Natural killer cell treated with Interleukin-12 subunit alpha and Interleukin-12 subunit beta and Interleukin-15 and Interleukin-18, amount 100 ng/mL, for 72 hours (primary cell): ENCODE results near the gene CLEC10A. TPM values are rescaled to one million over a fixed set of nuclear protein-coding genes. Genes with fewer than 3 reads are reported as not detected.
A peak's percentile ranks its signal among the peaks of the same experiment; 100 is the strongest.
"Not testable (repeated sequence)": the region's sequence is repeated elsewhere in the genome, so short reads cannot be mapped to it uniquely, and the experiment has no call there.

Source experiments
- ATAC-seq, 2 donors: fragments of 150-1000 bp; cut with Tn5 transposase in 1 of 2; sonication (Bioruptor Pico), chemical (Tn5 transposase) in 1 of 2; 2 replicates each; pipeline ENCODE4 v1.10.0; 2021
- DNase-seq: peaks from one replicate; pipeline ENCODE4 v3.0.0; 2022; ENCODE audit warnings: low spot score
- H3K27ac Mint-ChIP-seq, 2 donors: 1 replicate in 1 of 2; 2 replicates in 1 of 2; pipeline ENCODE4 v1.8.0; 2022; ENCODE audit warnings: mixed read lengths in 2 of 2, mild to moderate bottlenecking in 1 of 2, moderate library complexity in 1 of 2
- H3K27me3 Mint-ChIP-seq, 2 donors: 1 replicate in 1 of 2; 2 replicates in 1 of 2; pipeline ENCODE4 v1.8.0; 2022; ENCODE audit warnings: mixed read lengths in 2 of 2
- H3K36me3 Mint-ChIP-seq: one replicate; pipeline ENCODE4 v1.8.0; 2022; ENCODE audit warnings: mixed read lengths
- H3K4me1 Mint-ChIP-seq, 2 donors: 1 replicate in 1 of 2; 2 replicates in 1 of 2; pipeline ENCODE4 v1.8.0; 2022; ENCODE audit warnings: low read depth in 2 of 2, mixed read lengths in 2 of 2, mild to moderate bottlenecking in 1 of 2
- H3K4me3 Mint-ChIP-seq: one replicate; pipeline ENCODE4 v1.8.0; 2022; ENCODE audit warnings: mixed read lengths
- H3K9me3 Mint-ChIP-seq: 2 replicates; pipeline ENCODE4 v1.8.0; 2022; ENCODE audit warnings: mixed read lengths
- total RNA-seq, 2 donors: library from RNA; stranded (reverse); gene quantifications; one replicate each; pipeline ENCODE4 v1.2.3, GENCODE V29; 2022

The CLEC10A gene, protein sequence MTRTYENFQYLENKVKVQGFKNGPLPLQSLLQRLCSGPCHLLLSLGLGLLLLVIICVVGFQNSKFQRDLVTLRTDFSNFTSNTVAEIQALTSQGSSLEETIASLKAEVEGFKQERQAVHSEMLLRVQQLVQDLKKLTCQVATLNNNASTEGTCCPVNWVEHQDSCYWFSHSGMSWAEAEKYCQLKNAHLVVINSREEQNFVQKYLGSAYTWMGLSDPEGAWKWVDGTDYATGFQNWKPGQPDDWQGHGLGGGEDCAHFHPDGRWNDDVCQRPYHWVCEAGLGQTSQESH
- not detected for total RNA-seq

DNA sequence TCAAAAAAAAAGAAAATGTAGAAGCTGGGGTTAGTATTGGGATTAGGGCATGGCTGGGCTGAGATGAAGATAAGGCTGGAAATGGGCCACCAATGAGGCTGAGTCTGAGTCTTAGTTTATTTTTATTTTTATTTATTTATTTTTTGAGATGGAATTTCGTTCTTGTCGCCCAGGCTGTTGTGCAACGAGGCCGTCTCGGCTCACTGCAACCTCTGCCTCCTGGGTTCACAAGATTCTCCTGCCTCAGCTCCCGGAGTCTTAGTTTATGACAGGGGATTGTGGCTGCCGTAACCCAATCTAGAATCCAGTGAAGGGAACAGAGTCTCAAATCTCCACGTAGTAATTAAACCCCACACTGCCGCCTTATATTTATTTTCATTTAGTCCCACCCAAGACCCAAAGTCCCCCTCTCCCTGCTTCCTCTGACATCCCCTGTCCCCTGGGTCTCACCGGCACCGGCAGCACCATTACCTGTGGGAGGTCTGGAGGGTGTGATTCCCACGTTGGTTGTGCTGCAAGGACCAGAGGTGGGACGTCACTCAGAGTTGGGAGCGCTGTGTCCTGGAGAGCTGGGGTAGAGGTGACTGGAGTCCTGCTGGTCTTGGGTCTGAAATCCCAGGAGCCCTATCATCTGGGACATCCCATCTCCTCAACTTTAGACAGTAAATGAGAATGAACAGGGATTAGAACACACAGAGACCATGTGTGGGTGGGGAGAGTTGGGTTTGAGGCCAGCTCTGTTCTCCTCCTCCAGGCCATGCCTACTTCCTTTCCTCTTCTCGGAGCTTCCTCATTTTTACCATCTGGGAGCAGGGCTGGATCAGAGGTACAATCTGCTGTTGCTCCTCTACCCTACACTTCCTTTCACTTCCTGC, at the start of gene CLEC10A:
CLEC10A (minus strand) TSS at position 671 of the 875 bp plus-strand sequence. CDS start 1,439 bp downstream, outside the sequence.
- H3K27me3 Mint-ChIP-seq, result no peaks in the 10 kb centered on the region
- H3K27ac Mint-ChIP-seq, result peak within 1 kb of the TSS in 1 of 2 donors; percentile 57
- ATAC-seq (no peak), DNase-seq (no peak)
- H3K9me3 Mint-ChIP-seq, result no peaks in the 10 kb centered on the region
- H3K36me3 Mint-ChIP-seq, result no peaks in the 10 kb centered on the region
- H3K4me3 Mint-ChIP-seq, result no peak within 1 kb of the TSS
- peaks cover 35 to 39% of the 10 kb centered on the region in 2 donors for H3K4me1 Mint-ChIP-seq

DNA sequence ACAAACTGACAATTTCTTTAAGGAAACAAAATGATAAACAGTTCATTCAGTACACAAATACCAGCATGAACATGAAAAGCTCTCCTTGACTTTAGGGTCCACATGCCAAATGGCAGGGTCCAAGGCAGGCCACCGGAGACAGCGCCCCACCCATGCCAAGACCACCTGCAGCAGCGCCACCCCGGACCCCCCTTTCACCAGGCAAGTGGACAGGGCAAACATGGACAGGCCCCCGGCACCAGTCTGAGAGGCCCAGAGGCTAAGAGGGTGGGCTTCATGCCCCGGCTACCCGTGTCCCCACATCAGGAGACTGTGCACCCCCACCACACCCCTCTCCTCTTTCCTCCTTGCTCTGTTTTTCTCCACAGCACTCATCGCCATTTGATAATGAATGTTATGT, 49.3 kb upstream of the CLEC10A start:
- Mint-ChIP-seq H3K4me1 (peaks cover 12 to 23% of the 10 kb centered on the region in 2 donors), H3K27me3 (peaks cover 5 to 9% of the 10 kb centered on the region in 2 donors), H3K4me3 (no peak overlapping the region), H3K36me3 (no peaks in the 10 kb centered on the region), H3K9me3 (no peaks in the 10 kb centered on the region), H3K27ac (no peak overlapping the region)
- ATAC-seq, result no peak
- no peak for DNase-seq

DNA sequence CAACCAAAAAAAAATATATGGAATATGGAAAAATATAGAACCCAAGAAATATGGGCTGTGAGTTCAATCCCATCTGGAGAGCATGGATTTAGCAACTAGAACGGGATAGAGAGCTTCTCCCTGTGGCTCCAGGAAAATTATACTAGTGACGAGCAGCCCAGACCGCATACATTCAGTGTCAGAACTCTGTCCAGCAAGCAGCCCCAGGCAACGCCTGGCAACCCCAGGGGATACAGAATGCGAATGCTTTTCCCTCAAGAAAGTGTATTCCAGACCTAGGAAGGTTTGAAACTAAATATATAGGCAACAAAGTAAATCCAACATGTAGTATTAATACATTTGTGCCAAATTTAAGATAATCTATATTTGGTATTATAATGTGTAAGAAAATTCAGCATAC, 48.1 kb upstream of the CLEC10A start:
- no peaks in the 10 kb centered on the region for H3K36me3 Mint-ChIP-seq
- H3K4me3 Mint-ChIP-seq, result no peak overlapping the region
- ATAC-seq, result no peak

GRCh38 chr17:7127501-7127900, 47.5 kb upstream of the CLEC10A start:
- not testable (repeated sequence) for H3K4me3 Mint-ChIP-seq, H3K9me3 Mint-ChIP-seq, H3K27me3 Mint-ChIP-seq, ATAC-seq, DNase-seq, H3K36me3 Mint-ChIP-seq
- H3K4me1 Mint-ChIP-seq, result peaks cover 4 to 13% of the 10 kb centered on the region in 2 donors
- H3K27ac Mint-ChIP-seq, result peak overlapping the region in 1 of 2 donors; percentile 4

More for the DNA sequence above, 48.1 kb upstream of the CLEC10A start:
- Mint-ChIP-seq H3K9me3 (no peaks in the 10 kb centered on the region), H3K4me1 (peaks cover 9 to 19% of the 10 kb centered on the region in 2 donors), H3K27ac (no peak overlapping the region), H3K27me3 (peaks cover 7 to 9% of the 10 kb centered on the region in 2 donors)
- no peak for DNase-seq

GRCh38 chr17:7126386-7126785, 46.3 kb upstream of the CLEC10A start:
- H3K36me3 Mint-ChIP-seq, DNase-seq, H3K27ac Mint-ChIP-seq, H3K9me3 Mint-ChIP-seq, H3K4me3 Mint-ChIP-seq, ATAC-seq, H3K27me3 Mint-ChIP-seq, H3K4me1 Mint-ChIP-seq: not testable (repeated sequence)

DNA sequence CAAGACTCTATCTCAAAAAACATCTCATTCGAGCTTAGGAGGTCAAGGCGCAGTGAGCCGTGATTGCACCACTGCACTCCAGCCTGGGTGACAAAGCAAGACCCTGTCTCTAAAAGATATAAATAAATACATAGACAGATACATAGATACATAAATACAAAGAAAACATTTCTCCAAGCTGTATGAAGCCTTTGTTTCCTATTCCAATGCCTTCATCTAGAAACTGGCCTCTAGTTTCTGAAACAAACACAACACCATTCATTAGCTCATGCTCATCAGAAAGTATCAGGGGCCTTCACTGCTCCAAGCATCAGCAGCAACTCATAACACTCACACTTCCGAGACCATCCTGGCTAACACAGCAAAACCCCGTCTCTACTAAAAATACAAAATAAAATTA, 44.9 kb upstream of the CLEC10A start:
- no peak for DNase-seq
- peaks cover 11 to 13% of the 10 kb centered on the region in 2 donors for H3K27me3 Mint-ChIP-seq
- no peaks in the 10 kb centered on the region for H3K36me3 Mint-ChIP-seq
- no peaks in the 10 kb centered on the region for H3K9me3 Mint-ChIP-seq
- no peak for ATAC-seq
- no peak overlapping the region for H3K27ac Mint-ChIP-seq
- H3K4me1 Mint-ChIP-seq, result peaks cover 4 to 6% of the 10 kb centered on the region in 2 donors
- no peak overlapping the region for H3K4me3 Mint-ChIP-seq

GRCh38 chr17:7123844-7124243, 43.8 kb upstream of the CLEC10A start:
- no peak overlapping the region for H3K4me3 Mint-ChIP-seq
- no peak for DNase-seq
- H3K9me3 Mint-ChIP-seq, result no peaks in the 10 kb centered on the region
- no peak overlapping the region for H3K27ac Mint-ChIP-seq
- ATAC-seq, result no peak
- H3K4me1 Mint-ChIP-seq, result peaks cover 4 to 6% of the 10 kb centered on the region in 2 donors
- no peaks in the 10 kb centered on the region for H3K36me3 Mint-ChIP-seq
- H3K27me3 Mint-ChIP-seq, result peaks cover 18 to 19% of the 10 kb centered on the region in 2 donors

GRCh38 chr17:7122381-7122780, 42.3 kb upstream of the CLEC10A start:
- H3K4me1 Mint-ChIP-seq, result peaks cover 4 to 6% of the 10 kb centered on the region in 2 donors
- DNase-seq (no peak), ATAC-seq (no peak)
- no peak overlapping the region for H3K4me3 Mint-ChIP-seq
- no peaks in the 10 kb centered on the region for H3K36me3 Mint-ChIP-seq
- no peaks in the 10 kb centered on the region for H3K9me3 Mint-ChIP-seq
- no peak overlapping the region for H3K27ac Mint-ChIP-seq
- H3K27me3 Mint-ChIP-seq, result peaks cover 18 to 19% of the 10 kb centered on the region in 2 donors

DNA sequence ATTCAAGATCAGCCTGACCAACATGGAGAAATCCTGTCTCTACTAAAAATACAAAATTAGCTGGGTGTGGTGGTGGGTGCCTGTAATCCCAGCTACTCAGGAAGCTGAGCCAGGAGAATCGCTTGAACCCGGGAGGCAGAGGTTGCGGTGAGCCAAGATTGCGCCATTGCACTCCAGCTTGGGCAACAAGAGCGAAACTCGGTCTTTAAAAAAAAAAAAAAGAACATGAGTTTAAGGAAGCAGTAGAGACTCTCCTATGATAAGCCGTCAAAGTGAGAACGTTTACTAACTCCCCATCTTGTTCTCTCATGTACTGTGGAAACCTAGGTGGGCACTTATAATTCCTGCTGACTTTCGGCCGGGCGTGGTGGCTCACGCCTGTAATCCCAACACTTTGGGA, 40.6 kb upstream of the CLEC10A start:
- not testable (repeated sequence) for H3K4me1 Mint-ChIP-seq, DNase-seq, H3K36me3 Mint-ChIP-seq, H3K9me3 Mint-ChIP-seq, ATAC-seq
- H3K4me3 Mint-ChIP-seq, result peak overlapping the region; percentile 39
- H3K27ac Mint-ChIP-seq, result peak overlapping the region in 1 of 2 donors; percentile 47
- peaks cover 18 to 19% of the 10 kb centered on the region in 2 donors for H3K27me3 Mint-ChIP-seq

GRCh38 chr17:7120123-7120522, 40.1 kb upstream of the CLEC10A start:
- H3K9me3 Mint-ChIP-seq, result no peaks in the 10 kb centered on the region
- no peak overlapping the region for H3K4me3 Mint-ChIP-seq

GRCh38 chr17:7119314-7119713, 39.3 kb upstream of the CLEC10A start:
- no peak overlapping the region for H3K4me3 Mint-ChIP-seq
- H3K4me1 Mint-ChIP-seq, result peaks cover 9 to 11% of the 10 kb centered on the region in 2 donors
- H3K36me3 Mint-ChIP-seq, result no peaks in the 10 kb centered on the region
- H3K27me3 Mint-ChIP-seq, result peaks cover 18 to 19% of the 10 kb centered on the region in 2 donors
- H3K9me3 Mint-ChIP-seq, result no peaks in the 10 kb centered on the region
- DNase-seq (no peak), ATAC-seq (no peak)
- no peak overlapping the region for H3K27ac Mint-ChIP-seq

More at GRCh38 chr17:7120123-7120522, 40.1 kb upstream of the CLEC10A start:
- H3K27me3 Mint-ChIP-seq, result peaks cover 18 to 19% of the 10 kb centered on the region in 2 donors
- DNase-seq (no peak), ATAC-seq (no peak)
- no peak overlapping the region for H3K27ac Mint-ChIP-seq
- peaks cover 6% of the 10 kb centered on the region in 2 donors for H3K4me1 Mint-ChIP-seq
- no peaks in the 10 kb centered on the region for H3K36me3 Mint-ChIP-seq

DNA sequence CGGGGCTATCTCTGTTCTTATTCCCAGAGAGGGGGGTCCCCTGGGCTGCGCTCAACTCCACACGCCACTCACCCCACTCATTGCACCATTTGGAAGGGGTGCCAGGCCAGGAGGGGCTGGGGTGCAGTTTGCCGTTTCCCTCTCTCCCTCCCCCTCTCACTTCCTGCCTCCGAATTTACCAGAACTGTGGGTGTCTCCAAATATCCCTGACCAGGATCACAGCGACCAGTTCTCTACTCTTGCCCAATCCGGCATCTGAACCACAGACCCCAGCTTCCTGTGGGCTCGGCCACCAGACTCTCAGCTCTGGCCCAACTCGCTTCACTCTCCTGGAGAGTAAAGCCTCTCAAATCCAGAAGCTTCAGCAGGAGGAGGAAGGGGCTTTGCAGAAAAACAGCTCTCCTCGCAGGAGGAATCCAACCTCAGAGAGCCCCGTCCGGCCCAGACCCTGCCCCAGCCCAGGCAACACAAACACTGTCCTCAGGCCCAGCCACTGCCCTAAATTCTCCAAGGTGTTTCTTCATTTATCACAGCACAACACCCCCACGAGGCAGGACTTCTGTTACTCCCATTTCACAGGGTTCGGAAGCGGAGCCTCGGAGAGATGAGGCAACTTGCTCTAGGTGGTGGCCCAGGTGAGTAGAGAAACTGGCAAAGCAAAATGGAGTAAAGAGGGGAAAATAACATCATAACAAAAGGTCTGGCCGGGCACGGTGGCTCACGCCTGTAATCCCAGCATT, 35.0 kb upstream of the CLEC10A start:
- Mint-ChIP-seq H3K9me3 (no peaks in the 10 kb centered on the region), H3K27me3 (peaks cover 7 to 8% of the 10 kb centered on the region in 2 donors), H3K4me1 (peaks cover 14% of the 10 kb centered on the region in 2 donors), H3K36me3 (no peaks in the 10 kb centered on the region), H3K27ac (no peak overlapping the region), H3K4me3 (no peak overlapping the region)
- DNase-seq (no peak), ATAC-seq (peak; percentile 68 to 79)

- Mint-ChIP-seq H3K36me3 (no peaks in the 10 kb centered on the region), H3K4me1 (peaks cover 21% of the 10 kb centered on the region in 2 donors), H3K27ac (no peak within 1 kb of the TSS), H3K27me3 (peaks cover under 1% of the 10 kb centered on the region in 2 donors), H3K9me3 (no peaks in the 10 kb centered on the region), H3K4me3 (no peak within 1 kb of the TSS)
- DNase-seq, result no peak
- no peak for ATAC-seq
These were observed 34.3 kb upstream of the CLEC10A start, which contains the start of gene ASGR2 for GRCh38 chr17:7114241-7114874. Gene ASGR2 (minus strand): TSS chr17:7114822. CDS start chr17:7114240, 582 bp downstream.
